ENCODE measurements around the gene PKMYT1.

The PKMYT1 gene

DNA sequence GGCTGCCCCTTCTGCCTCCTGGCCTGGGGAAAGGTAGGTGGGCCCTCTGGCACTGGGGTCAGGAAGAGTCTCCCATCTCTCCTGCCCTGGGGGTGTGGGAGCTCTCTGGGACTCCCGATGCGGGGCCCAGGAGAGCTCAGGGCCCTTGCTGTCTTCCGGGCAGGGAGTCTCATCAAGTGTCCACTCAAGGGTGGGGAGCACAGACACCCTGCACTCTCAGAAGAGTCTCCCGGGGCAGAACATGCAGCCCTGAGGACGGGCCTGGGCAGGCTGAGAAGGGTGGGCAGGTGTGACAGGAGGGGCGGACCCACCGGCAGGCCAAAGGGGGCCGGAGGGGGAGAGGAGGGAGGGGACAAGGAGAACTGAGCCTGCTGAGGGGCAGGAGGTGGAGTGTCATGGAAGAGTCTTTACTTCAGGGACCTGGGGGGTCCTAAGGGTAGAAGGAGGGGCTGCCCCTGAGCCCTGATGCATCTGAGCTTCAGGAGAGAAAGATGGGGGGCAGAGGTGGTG, 8.4 kb upstream of the PKMYT1 start:
- Histone ChIP-seq H3K27me3 (ENCODE audit: insufficient read depth, low read length, poor library complexity, severe bottlenecking) (no peaks in the 10 kb centered on the region), H3K4me1 (ENCODE audit: insufficient read depth, low read length, poor library complexity, severe bottlenecking) (no peaks in the 10 kb centered on the region)

DNA sequence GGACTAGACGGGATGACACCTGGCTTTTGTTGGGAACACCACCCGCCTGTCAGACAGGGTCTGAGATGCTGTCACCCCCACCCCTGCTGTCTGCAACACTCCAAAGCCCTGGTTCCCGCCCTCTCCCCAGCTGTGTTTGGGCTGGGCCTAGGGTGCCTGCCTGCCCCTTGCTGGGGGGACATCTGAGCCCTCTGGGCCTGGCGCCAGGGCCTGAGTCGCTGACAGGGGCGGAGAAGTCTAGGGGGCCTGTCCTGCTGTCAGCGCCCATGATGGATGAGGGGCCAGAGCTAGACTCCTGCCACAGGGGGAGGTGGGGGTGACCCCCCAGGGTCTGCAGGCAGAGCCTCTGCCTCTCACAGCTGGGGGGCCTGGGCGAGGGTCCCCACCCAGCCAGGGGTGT, 7.6 kb upstream of the PKMYT1 start:
- H3K9ac ChIP-seq (ENCODE audit: low read depth, low read length, poor library complexity, severe bottlenecking): no peak overlapping the region
- no peaks in the 10 kb centered on the region for H3K27me3 ChIP-seq (ENCODE audit: insufficient read depth, low read length, poor library complexity, severe bottlenecking)
- no peaks in the 10 kb centered on the region for H3K79me2 ChIP-seq (ENCODE audit: insufficient read depth, low read length)
- no peak overlapping the region for H2AFZ ChIP-seq (ENCODE audit: low read length)
- no peaks in the 10 kb centered on the region for H3K9me3 ChIP-seq (ENCODE audit: insufficient read depth, low read depth, low read length)
- H4K20me1 ChIP-seq (ENCODE audit: insufficient read depth, low read length, poor library complexity, severe bottlenecking): no peaks in the 10 kb centered on the region
- no peak overlapping the region for H3K4me3 ChIP-seq (ENCODE audit: low read length, poor library complexity, severe bottlenecking)
- no peak overlapping the region for H3K4me2 ChIP-seq (ENCODE audit: low read depth, low read length, poor library complexity, severe bottlenecking)
- no peaks in the 10 kb centered on the region for H3K9me2 ChIP-seq (replicated peaks; ENCODE audit: low read depth, low read length)
- TF ChIP-seq, protein P1, sequence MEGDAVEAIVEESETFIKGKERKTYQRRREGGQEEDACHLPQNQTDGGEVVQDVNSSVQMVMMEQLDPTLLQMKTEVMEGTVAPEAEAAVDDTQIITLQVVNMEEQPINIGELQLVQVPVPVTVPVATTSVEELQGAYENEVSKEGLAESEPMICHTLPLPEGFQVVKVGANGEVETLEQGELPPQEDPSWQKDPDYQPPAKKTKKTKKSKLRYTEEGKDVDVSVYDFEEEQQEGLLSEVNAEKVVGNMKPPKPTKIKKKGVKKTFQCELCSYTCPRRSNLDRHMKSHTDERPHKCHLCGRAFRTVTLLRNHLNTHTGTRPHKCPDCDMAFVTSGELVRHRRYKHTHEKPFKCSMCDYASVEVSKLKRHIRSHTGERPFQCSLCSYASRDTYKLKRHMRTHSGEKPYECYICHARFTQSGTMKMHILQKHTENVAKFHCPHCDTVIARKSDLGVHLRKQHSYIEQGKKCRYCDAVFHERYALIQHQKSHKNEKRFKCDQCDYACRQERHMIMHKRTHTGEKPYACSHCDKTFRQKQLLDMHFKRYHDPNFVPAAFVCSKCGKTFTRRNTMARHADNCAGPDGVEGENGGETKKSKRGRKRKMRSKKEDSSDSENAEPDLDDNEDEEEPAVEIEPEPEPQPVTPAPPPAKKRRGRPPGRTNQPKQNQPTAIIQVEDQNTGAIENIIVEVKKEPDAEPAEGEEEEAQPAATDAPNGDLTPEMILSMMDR (conservative IDR thresholded peaks at IDR 0.05; ENCODE audit: low read length): no peak
- TF ChIP-seq EZH2phosphoT487 (IDR thresholded peaks at IDR 0.05; ENCODE audit: borderline replicate concordance): no peak
- no peaks in the 10 kb centered on the region for H3K36me3 ChIP-seq (ENCODE audit: insufficient read depth, low read length)
- no peaks in the 10 kb centered on the region for H3K4me1 ChIP-seq (ENCODE audit: insufficient read depth, low read length, poor library complexity, severe bottlenecking)
- H3F3A ChIP-seq (ENCODE audit: low read depth): no peaks in the 10 kb centered on the region

More for the DNA sequence above, 8.4 kb upstream of the PKMYT1 start:
- H4K20me1 ChIP-seq (ENCODE audit: insufficient read depth, low read length, poor library complexity, severe bottlenecking): no peaks in the 10 kb centered on the region
- H3K4me2 ChIP-seq (ENCODE audit: low read depth, low read length, poor library complexity, severe bottlenecking): no peak overlapping the region
- H3K9ac ChIP-seq (ENCODE audit: low read depth, low read length, poor library complexity, severe bottlenecking): no peak overlapping the region
- no peaks in the 10 kb centered on the region for H3K36me3 ChIP-seq (ENCODE audit: insufficient read depth, low read length)
- no peaks in the 10 kb centered on the region for H3K9me3 ChIP-seq (ENCODE audit: insufficient read depth, low read depth, low read length)
- no peaks in the 10 kb centered on the region for H3K9me2 ChIP-seq (replicated peaks; ENCODE audit: low read depth, low read length)
- H3F3A ChIP-seq (ENCODE audit: low read depth): no peaks in the 10 kb centered on the region
- no peaks in the 10 kb centered on the region for H3K79me2 ChIP-seq (ENCODE audit: insufficient read depth, low read length)
- H2AFZ ChIP-seq (ENCODE audit: low read length): no peak overlapping the region
- no peak overlapping the region for H3K4me3 ChIP-seq (ENCODE audit: low read length, poor library complexity, severe bottlenecking)
- no peak for TF ChIP-seq EZH2phosphoT487 (IDR thresholded peaks at IDR 0.05; ENCODE audit: borderline replicate concordance)
- TF ChIP-seq, protein P1 (conservative IDR thresholded peaks at IDR 0.05; ENCODE audit: low read length): no peak

GRCh38 chr16:2987286-2987685, 7.0 kb upstream of the PKMYT1 start:
- Histone ChIP-seq H2AFZ (ENCODE audit: low read length) (no peak overlapping the region), H4K20me1 (ENCODE audit: insufficient read depth, low read length, poor library complexity, severe bottlenecking) (no peaks in the 10 kb centered on the region), H3K27me3 (ENCODE audit: insufficient read depth, low read length, poor library complexity, severe bottlenecking) (no peaks in the 10 kb centered on the region), H3K4me1 (ENCODE audit: insufficient read depth, low read length, poor library complexity, severe bottlenecking) (no peaks in the 10 kb centered on the region), H3K4me3 (ENCODE audit: low read length, poor library complexity, severe bottlenecking) (no peak overlapping the region), H3K79me2 (ENCODE audit: insufficient read depth, low read length) (no peaks in the 10 kb centered on the region), H3K9ac (ENCODE audit: low read depth, low read length, poor library complexity, severe bottlenecking) (no peak overlapping the region), H3K9me2 (replicated peaks; ENCODE audit: low read depth, low read length) (no peaks in the 10 kb centered on the region), H3K36me3 (ENCODE audit: insufficient read depth, low read length) (no peaks in the 10 kb centered on the region), H3K4me2 (ENCODE audit: low read depth, low read length, poor library complexity, severe bottlenecking) (no peak overlapping the region), H3F3A (ENCODE audit: low read depth) (no peaks in the 10 kb centered on the region), H3K9me3 (ENCODE audit: insufficient read depth, low read depth, low read length) (no peaks in the 10 kb centered on the region)
- TF ChIP-seq, protein P1 (conservative IDR thresholded peaks at IDR 0.05; ENCODE audit: low read length): no peak
